ENCODE measurements around the gene DLG2. TPM values are rescaled to one million over a fixed set of nuclear protein-coding genes. Genes with fewer than 3 reads are reported as not detected.
"Not testable (repeated sequence)": the region's sequence is repeated elsewhere in the genome, so short reads cannot be mapped to it uniquely, and the experiment has no call there.

The DLG2 gene
- total and polyA plus RNA-seq, 2 donors = 3.4 to 42.4 TPM

- 67% methylated on average over 2 of the region's 2 CpGs for WGBS
- no peaks in the 10 kb centered on the region for H3K36me3 ChIP-seq (ENCODE audit: insufficient read depth)
- H3K4me3 ChIP-seq (ENCODE audit: low read depth, low read length) = no peak overlapping the region
- no peaks in the 10 kb centered on the region for H3K4me1 ChIP-seq (ENCODE audit: insufficient read depth)
- no peak for DNase-seq (ENCODE audit: extremely low spot score)
- no peak overlapping the region for H3K27ac ChIP-seq (ENCODE audit: low read depth)
Observed at GRCh38 chr11:83609191-83609590, 2018.0 kb downstream of the DLG2 start.

GRCh38 chr11:83608571-83608970 lies 2018.6 kb downstream of the DLG2 start:
- no peak overlapping the region for H3K27ac ChIP-seq (ENCODE audit: low read depth)

DNA sequence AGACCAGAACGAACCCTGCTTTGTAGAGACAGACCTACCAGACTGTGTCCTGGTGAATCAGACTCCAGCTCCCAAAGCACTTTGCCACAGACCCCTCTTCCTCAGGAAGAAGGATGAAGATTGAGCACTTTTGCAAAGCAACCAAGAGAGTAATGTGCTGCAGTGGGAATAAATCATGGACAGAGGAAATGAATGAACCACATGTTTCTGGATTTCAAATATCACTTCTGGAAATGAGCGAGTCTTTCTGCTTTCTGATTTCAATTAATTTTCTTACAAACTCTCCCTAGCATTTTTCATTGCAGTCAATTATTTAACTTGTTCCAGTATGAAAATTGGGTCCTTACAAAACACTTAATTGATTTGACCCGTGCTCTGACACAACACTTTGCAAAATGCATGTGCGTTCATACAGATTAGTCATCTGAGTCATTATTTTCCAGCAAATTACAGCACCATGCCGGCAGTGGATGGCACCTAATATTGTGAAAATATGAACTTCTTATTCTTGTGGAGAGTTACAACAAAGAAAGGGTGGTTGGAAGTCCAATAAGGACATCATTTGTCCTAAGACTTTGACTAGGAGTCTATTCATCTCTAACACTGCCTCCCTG lies 2025.1 kb downstream of the DLG2 start:
- Histone ChIP-seq H3K36me3 (ENCODE audit: insufficient read depth) (no peaks in the 10 kb centered on the region), H3K27ac (ENCODE audit: low read depth) (no peak overlapping the region), H3K4me3 (ENCODE audit: low read depth, low read length) (no peak overlapping the region), H3K4me1 (ENCODE audit: insufficient read depth) (no peaks in the 10 kb centered on the region)
- no peak for DNase-seq (ENCODE audit: extremely low spot score)
- 90% methylated on average over 5 of the region's 5 CpGs for WGBS

More at GRCh38 chr11:83608571-83608970, 2018.6 kb downstream of the DLG2 start:
- Histone ChIP-seq H3K4me1 (ENCODE audit: insufficient read depth) (no peaks in the 10 kb centered on the region), H3K4me3 (ENCODE audit: low read depth, low read length) (no peak overlapping the region), H3K36me3 (ENCODE audit: insufficient read depth) (no peaks in the 10 kb centered on the region)
- no peak for DNase-seq (ENCODE audit: extremely low spot score)
- 91% methylated on average over 1 of the region's 1 CpG for WGBS

DNA sequence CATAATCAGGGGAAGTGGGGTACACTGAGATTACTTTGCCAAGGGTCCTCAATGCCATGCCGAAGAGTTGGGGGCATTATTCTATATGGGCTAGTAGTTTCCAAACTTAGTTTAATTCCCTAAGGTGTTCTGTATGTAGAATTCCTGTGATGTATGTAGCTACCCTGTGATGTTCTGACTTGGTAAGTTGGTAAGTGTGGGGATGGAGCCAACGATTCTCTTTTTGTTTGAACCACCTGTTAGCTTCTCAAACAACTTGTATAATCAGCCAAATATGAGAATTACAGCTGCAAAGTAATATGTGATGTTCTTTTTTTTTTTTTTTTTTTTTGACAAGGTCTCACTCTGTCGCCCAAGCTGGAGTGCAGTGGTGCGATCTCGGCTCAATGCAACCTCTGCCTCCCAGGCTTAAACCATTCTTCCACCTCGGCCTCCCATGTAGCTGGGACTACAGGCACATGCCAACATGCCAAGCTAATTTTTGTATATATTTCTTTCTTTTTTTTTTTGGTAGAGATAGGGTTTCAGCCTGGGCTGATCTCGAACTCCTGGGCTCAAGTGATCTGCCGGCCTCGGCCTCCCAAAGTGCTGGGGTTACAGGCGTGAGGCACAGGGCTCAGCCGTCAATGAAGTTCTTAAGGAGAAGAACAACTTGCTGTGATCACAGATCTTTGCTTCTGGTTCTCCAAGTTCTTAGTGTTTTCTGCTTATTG lies 2025.8 kb downstream of the DLG2 start:
- no peak overlapping the region for H3K27ac ChIP-seq (ENCODE audit: low read depth)
- WGBS = 93% methylated on average over 11 of the region's 11 CpGs
- no peaks in the 10 kb centered on the region for H3K36me3 ChIP-seq (ENCODE audit: insufficient read depth)
- no peak overlapping the region for H3K4me3 ChIP-seq (ENCODE audit: low read depth, low read length)
- no peaks in the 10 kb centered on the region for H3K4me1 ChIP-seq (ENCODE audit: insufficient read depth)
- DNase-seq (ENCODE audit: extremely low spot score) = no peak

DNA sequence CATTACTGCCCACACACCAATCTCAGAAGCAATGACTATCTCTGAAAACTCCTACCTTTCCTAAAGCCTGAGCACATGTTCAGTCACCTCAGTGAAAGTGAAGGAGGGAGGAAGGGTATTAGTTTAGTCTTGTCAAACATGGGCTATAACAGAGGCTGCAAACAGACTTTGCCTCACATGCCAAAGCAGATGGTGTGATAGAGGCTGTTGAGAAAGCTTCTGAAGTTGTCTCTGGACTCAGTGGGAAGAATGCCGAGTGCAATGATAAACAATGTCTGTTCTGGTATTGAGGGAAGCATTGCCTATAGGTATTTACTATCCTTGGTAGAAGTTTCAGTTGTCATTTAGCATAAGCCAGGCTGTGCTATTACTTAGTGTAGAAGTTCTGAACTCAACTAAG lies 2026.5 kb downstream of the DLG2 start:
- Histone ChIP-seq H3K27ac (ENCODE audit: low read depth) (no peak overlapping the region), H3K4me1 (ENCODE audit: insufficient read depth) (no peaks in the 10 kb centered on the region), H3K36me3 (ENCODE audit: insufficient read depth) (no peaks in the 10 kb centered on the region), H3K4me3 (ENCODE audit: low read depth, low read length) (no peak overlapping the region)
- DNase-seq (ENCODE audit: extremely low spot score) = no peak
- 76% methylated on average over 1 of the region's 1 CpG for WGBS

- no peaks in the 10 kb centered on the region for H3K36me3 ChIP-seq (ENCODE audit: insufficient read depth)
- no peak overlapping the region for H3K4me3 ChIP-seq (ENCODE audit: low read depth, low read length)
- no peak for DNase-seq (ENCODE audit: extremely low spot score)
- no peaks in the 10 kb centered on the region for H3K4me1 ChIP-seq (ENCODE audit: insufficient read depth)
- H3K27ac ChIP-seq (ENCODE audit: low read depth) = no peak overlapping the region
- 92% methylated on average over 3 of the region's 3 CpGs for WGBS
Observed at GRCh38 chr11:83599066-83599465, 2028.1 kb downstream of the DLG2 start.

GRCh38 chr11:83587797-83588196 lies 2039.3 kb downstream of the DLG2 start:
- not testable (repeated sequence) for H3K4me3 ChIP-seq (ENCODE audit: low read depth, low read length); DNase-seq (ENCODE audit: extremely low spot score); H3K36me3 ChIP-seq (ENCODE audit: insufficient read depth); H3K27ac ChIP-seq (ENCODE audit: low read depth); H3K4me1 ChIP-seq (ENCODE audit: insufficient read depth)
- WGBS = 67% methylated on average over 13 of the region's 14 CpGs

GRCh38 chr11:83583757-83584366 lies 2043.3 kb downstream of the DLG2 start:
- H3K36me3 ChIP-seq (ENCODE audit: insufficient read depth) = no peaks in the 10 kb centered on the region
- WGBS = 92% methylated on average over 3 of the region's 3 CpGs
- no peak for DNase-seq (ENCODE audit: extremely low spot score)
- no peak overlapping the region for H3K27ac ChIP-seq (ENCODE audit: low read depth)
- no peaks in the 10 kb centered on the region for H3K4me1 ChIP-seq (ENCODE audit: insufficient read depth)
- no peak overlapping the region for H3K4me3 ChIP-seq (ENCODE audit: low read depth, low read length)

DNA sequence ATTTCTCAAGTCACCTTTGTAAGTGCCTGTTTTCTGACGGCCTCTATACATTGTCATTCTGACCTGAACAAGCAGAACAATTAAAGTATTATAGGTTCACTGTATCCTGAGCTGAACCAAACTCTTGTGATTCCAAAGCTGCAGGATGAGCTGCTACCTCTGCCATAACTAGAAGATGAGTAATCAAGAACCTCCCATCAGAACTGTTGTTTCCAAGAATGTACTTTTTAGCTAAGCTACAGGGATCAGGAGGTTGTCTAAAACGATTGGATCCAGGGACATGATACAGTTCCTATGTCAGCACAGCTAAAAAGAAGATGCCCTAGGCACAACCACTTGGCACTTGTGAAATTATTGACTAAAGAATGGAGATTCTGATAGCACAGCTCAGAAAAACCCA lies 2052.6 kb downstream of the DLG2 start:
- no peaks in the 10 kb centered on the region for H3K4me1 ChIP-seq (ENCODE audit: insufficient read depth)
- no peak for DNase-seq (ENCODE audit: extremely low spot score)
- WGBS = 58% methylated on average over 2 of the region's 2 CpGs
- no peak overlapping the region for H3K4me3 ChIP-seq (ENCODE audit: low read depth, low read length)
- no peaks in the 10 kb centered on the region for H3K36me3 ChIP-seq (ENCODE audit: insufficient read depth)
- no peak overlapping the region for H3K27ac ChIP-seq (ENCODE audit: low read depth)

DNA sequence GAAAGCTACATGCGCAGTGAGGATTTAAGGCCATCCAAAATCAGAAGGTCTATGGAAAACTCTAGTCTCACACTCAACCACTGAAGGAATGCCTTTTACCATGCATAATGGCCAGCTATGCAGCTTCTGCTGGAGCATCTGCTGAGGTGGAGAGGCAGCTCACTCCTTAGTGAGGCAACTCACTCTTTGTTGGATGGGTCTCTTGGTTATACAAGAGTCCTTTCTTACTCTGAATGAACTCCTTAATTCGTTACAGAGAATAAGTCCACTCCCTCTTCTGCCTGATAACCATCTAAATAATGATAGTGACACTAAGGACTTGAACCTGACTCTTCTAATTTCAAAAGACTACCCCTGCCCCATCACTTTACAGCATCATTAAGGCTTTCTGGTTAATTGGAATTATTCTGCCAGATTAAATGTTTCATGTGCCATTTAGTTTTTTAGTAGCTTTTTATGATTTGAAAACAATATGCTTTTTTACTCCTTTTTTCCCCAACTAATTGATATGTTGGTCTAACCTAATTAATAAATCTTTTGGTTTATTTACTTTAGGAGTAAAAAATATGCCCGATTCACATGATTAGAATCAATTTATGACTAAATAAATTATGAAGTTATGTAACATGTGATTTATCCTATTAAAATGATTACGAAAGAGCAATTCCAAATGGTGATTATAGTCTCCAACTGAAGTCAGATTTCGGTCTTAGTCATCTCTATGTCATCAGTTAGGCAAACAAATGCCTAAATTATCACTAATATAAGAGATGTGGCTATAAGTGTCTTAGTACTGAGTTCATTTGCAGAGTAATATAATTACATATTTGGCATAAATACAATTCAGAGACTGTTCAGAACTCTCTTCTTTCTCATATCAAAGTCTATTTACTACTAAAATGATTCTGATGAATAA lies 2054.3 kb downstream of the DLG2 start:
- Histone ChIP-seq H3K4me1 (ENCODE audit: insufficient read depth) (no peaks in the 10 kb centered on the region), H3K4me3 (ENCODE audit: low read depth, low read length) (no peak overlapping the region), H3K27ac (ENCODE audit: low read depth) (no peak overlapping the region), H3K36me3 (ENCODE audit: insufficient read depth) (no peaks in the 10 kb centered on the region)
- DNase-seq (ENCODE audit: extremely low spot score) = no peak
- WGBS = 78% methylated on average over 5 of the region's 5 CpGs

DNA sequence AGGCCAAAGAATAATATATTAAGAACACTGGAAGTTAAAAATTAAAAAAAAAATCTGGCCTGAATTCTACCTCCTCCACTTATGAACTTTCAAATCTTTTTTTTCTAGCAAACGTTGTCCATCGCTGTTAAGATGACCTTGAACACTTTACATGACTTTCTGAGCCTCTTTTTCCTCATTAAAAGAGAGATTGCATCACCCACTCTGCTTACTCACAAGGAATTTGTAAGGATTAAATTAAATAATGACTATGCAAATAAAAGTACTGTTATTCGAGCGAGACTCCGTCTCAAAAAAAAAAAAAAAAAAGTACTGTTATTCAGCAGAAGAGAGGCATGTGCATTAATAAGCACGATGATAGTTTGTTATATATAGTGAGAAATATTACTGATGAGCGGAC lies 2055.8 kb downstream of the DLG2 start:
- H3K4me3 ChIP-seq (ENCODE audit: low read depth, low read length) = no peak overlapping the region
- no peak overlapping the region for H3K27ac ChIP-seq (ENCODE audit: low read depth)
- no peaks in the 10 kb centered on the region for H3K4me1 ChIP-seq (ENCODE audit: insufficient read depth)
- WGBS = 65% methylated on average over 7 of the region's 7 CpGs
- no peak for DNase-seq (ENCODE audit: extremely low spot score)
- H3K36me3 ChIP-seq (ENCODE audit: insufficient read depth) = no peaks in the 10 kb centered on the region

DNA sequence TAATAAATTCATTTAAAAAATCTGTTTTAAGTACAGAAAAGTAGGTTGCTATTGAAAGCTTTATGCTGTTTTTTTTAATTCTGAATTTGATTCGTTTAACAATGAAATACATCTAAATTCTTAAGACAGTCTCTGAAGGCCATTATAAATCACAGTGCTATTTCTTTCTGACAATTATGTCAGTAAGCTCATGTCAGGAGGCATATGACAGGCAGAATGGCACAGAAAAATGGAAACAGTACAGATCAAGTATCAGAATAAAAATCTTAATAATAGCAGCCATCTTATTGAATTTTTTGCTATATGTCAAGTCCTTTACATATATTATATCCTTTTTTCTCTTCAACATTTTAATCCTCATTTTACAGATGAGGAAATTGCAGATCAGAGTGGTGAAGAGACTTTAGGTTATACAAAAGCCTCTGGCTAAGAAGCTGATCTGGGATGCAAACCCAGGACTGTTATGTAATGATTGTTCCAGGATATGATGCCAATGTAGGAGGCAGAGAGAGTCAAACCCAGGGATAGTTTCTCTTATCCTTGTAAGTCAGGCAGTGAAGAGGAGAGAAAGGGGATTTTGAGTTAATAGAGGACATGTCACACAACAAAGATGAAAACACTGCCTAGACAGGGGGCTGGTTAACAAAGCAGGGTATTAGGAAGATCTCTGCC lies 2057.9 kb downstream of the DLG2 start:
- no peak overlapping the region for H3K4me3 ChIP-seq (ENCODE audit: low read depth, low read length)
- H3K27ac ChIP-seq (ENCODE audit: low read depth) = no peak overlapping the region
- no peaks in the 10 kb centered on the region for H3K4me1 ChIP-seq (ENCODE audit: insufficient read depth)
- WGBS = 86% methylated on average over 1 of the region's 1 CpG
- H3K36me3 ChIP-seq (ENCODE audit: insufficient read depth) = no peaks in the 10 kb centered on the region
- DNase-seq (ENCODE audit: extremely low spot score) = no peak

DNA sequence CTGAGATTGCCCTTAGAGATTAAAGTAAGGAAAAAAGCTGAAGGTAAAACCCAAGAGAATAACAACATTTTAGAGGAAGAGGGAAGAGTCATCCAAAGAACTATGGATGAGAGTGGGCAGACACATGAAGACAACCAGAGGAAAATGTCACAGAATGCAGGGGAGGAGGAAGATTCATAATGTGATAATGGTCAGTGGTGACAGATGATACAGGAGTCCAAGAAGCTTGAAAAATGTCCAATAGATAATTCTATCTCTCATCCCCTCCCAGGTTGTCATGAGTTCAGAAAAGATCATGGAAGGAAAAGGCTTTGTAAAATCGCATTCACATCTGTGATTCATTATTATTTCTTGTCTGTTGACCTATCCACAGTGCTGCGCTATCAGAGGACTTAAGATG lies 2058.6 kb downstream of the DLG2 start:
- no peaks in the 10 kb centered on the region for H3K4me1 ChIP-seq (ENCODE audit: insufficient read depth)
- no peak overlapping the region for H3K27ac ChIP-seq (ENCODE audit: low read depth)
- WGBS = 86% methylated on average over 2 of the region's 2 CpGs
- DNase-seq (ENCODE audit: extremely low spot score) = no peak
- no peak overlapping the region for H3K4me3 ChIP-seq (ENCODE audit: low read depth, low read length)
- H3K36me3 ChIP-seq (ENCODE audit: insufficient read depth) = no peaks in the 10 kb centered on the region
